GM23338 (cell line): ENCODE data around the gene LRRC75B. TPM values are rescaled to one million over a fixed set of nuclear protein-coding genes. Genes with fewer than 3 reads are reported as not detected.

Experiments
- ATAC-seq: fragments of 200-7000 bp; cut with Tn5 transposase; 3 replicates; pipeline ENCODE4 v1.9.1; 2020
- DNase-seq: peaks from one replicate; pipeline ENCODE4 v3.0.0-alpha.2; 2015; ENCODE audit warnings: low spot score
- H2AFZ ChIP-seq: fragments of 200-600 bp; sonication (generic); 2 replicates; pipeline ENCODE4 v1.8.0; 2016; ENCODE audit warnings: antibody characterized with exemption, mild to moderate bottlenecking, moderate library complexity
- H3F3A ChIP-seq: fragments of 200-600 bp; sonication (generic); replicated peaks from 2 replicates; pipeline ENCODE4 v1.8.0; 2017; ENCODE audit warnings: antibody characterized with exemption, mixed run types, low read depth
- H3K27ac ChIP-seq: fragments of 200-600 bp; sonication (generic); 2 replicates; pipeline ENCODE4 v1.6.1; 2016; ENCODE audit warnings: low read depth
- H3K27me3 ChIP-seq: fragments of 200-600 bp; sonication (generic); 2 replicates; pipeline ENCODE4 v1.8.0; 2016; ENCODE audit warnings: mild to moderate bottlenecking, mixed run types, moderate library complexity; ENCODE audit not compliant: insufficient read depth
- H3K36me3 ChIP-seq: fragments of 200-600 bp; sonication (generic); 2 replicates; pipeline ENCODE4 v1.8.0; 2016; ENCODE audit warnings: mild to moderate bottlenecking; ENCODE audit not compliant: insufficient read depth
- H3K4me1 ChIP-seq: fragments of 200-600 bp; sonication (generic); 2 replicates; pipeline ENCODE4 v1.8.0; 2016; ENCODE audit warnings: mild to moderate bottlenecking, moderate library complexity; ENCODE audit not compliant: insufficient read depth
- H3K4me2 ChIP-seq: fragments of 200-600 bp; sonication (generic); 2 replicates; pipeline ENCODE4 v1.7.1; 2017; ENCODE audit warnings: mixed run types
- H3K4me3 ChIP-seq: fragments of 200-600 bp; sonication (generic); 2 replicates; pipeline ENCODE4 v1.6.1; 2016; ENCODE audit warnings: mixed run types
- H3K79me2 ChIP-seq: fragments of 200-600 bp; sonication (generic); replicated peaks from 2 replicates; pipeline ENCODE4 v1.8.0; 2017; ENCODE audit warnings: mild to moderate bottlenecking; ENCODE audit not compliant: insufficient read depth
- H3K9me2 ChIP-seq: fragments of 200-600 bp; sonication (generic); 2 replicates; pipeline ENCODE4 v1.8.0; 2017; ENCODE audit not compliant: insufficient read depth
- H4K20me1 ChIP-seq: fragments of 200-600 bp; sonication (generic); replicated peaks from 2 replicates; pipeline ENCODE4 v1.8.0; 2017; ENCODE audit warnings: mild to moderate bottlenecking; ENCODE audit not compliant: insufficient read depth
- H3K27ac Mint-ChIP-seq: 2 replicates; pipeline ENCODE4 v1.8.0; 2020; ENCODE audit warnings: inconsistent platforms, mild to moderate bottlenecking, moderate library complexity, mixed read lengths
- H3K27me3 Mint-ChIP-seq: 3 replicates; pipeline ENCODE4 v1.8.0; 2022; ENCODE audit warnings: low read depth, mild to moderate bottlenecking, moderate library complexity, mixed read lengths, inconsistent platforms; ENCODE audit not compliant: insufficient read depth, poor library complexity
- H3K36me3 Mint-ChIP-seq: 3 replicates; pipeline ENCODE4 v1.8.0; 2021; ENCODE audit warnings: low read depth, mild to moderate bottlenecking, inconsistent platforms, moderate library complexity, mixed read lengths
- H3K4me1 Mint-ChIP-seq: 3 replicates; pipeline ENCODE4 v1.8.0; 2020; ENCODE audit warnings: mild to moderate bottlenecking, inconsistent platforms, mixed read lengths
- H3K4me3 Mint-ChIP-seq: 3 replicates; pipeline ENCODE4 v1.8.0; 2021; ENCODE audit warnings: moderate library complexity, mild to moderate bottlenecking, inconsistent platforms, mixed read lengths
- H3K9me3 Mint-ChIP-seq: 3 replicates; pipeline ENCODE4 v1.8.0; 2020; ENCODE audit warnings: moderate library complexity, mild to moderate bottlenecking, inconsistent platforms, mixed read lengths
- CREB1 ChIP-seq: fragments of 250-450 bp; sonication (Bioruptor Pico); IDR thresholded peaks from 2 replicates; pipeline ENCODE4 v1.5.0; 2020; ENCODE audit warnings: low read depth, mild to moderate bottlenecking, moderate library complexity
- CTCF ChIP-seq, 2 experiments: fragments of 200-600 bp in 1 of 2; sonication (generic) in 1 of 2; conservative IDR thresholded peaks; 2 replicates each; pipeline versions ENCODE4 v1.5.1 to v1.6.1; 2016 to 2017; ENCODE audit warnings: antibody characterized with exemption in 2 of 2, low read depth in 2 of 2, mild to moderate bottlenecking in 2 of 2, moderate library complexity in 1 of 2
- ETS1 ChIP-seq: IDR thresholded peaks from 2 replicates; pipeline ENCODE4 v1.6.1; 2016; ENCODE audit warnings: antibody characterized with exemption
- EZH2 ChIP-seq: fragments of 200-600 bp; sonication (generic); IDR thresholded peaks from one replicate; pipeline ENCODE4 v1.8.0; 2017; ENCODE audit warnings: antibody characterized with exemption, mild to moderate bottlenecking, low read depth; ENCODE audit not compliant: unreplicated experiment
- EZH2phosphoT487 ChIP-seq: fragments of 200-600 bp; sonication (generic); IDR thresholded peaks from one replicate; pipeline ENCODE4 v1.8.1; 2018; ENCODE audit warnings: antibody characterized with exemption; ENCODE audit not compliant: unreplicated experiment
- JUNB ChIP-seq: IDR thresholded peaks from one replicate; pipeline ENCODE4 v1.6.1; 2016; ENCODE audit warnings: antibody characterized with exemption; ENCODE audit not compliant: unreplicated experiment
- ZNF331 ChIP-seq: fragments of 250-450 bp; sonication (Bioruptor Pico); IDR thresholded peaks from 2 replicates; pipeline ENCODE4 v1.5.0; 2020; ENCODE audit warnings: low read depth, mild to moderate bottlenecking, moderate library complexity
- ZNF462 ChIP-seq: fragments of 250-450 bp; sonication (Bioruptor Pico); IDR thresholded peaks from 2 replicates; pipeline ENCODE4 v1.5.0; 2020; ENCODE audit warnings: mild to moderate bottlenecking, moderate library complexity
- polyA plus RNA-seq: library from polyadenylated mRNA; unstranded; fragments of >200 nt; fragmentation: Nextera tagmentation; extraction: Ambion mirVana; gene quantifications from 2 replicates; pipeline ENCODE4 v1.2.1, GENCODE V29; 2016
- total RNA-seq: library from RNA; depleted of rRNA; stranded (reverse); fragments of >200 nt; shearing (Covaris generic); gene quantifications from 2 replicates; pipeline ENCODE4 v1.2.3, GENCODE V29; 2014

Gene LRRC75B
- total and polyA plus RNA-seq, 2 experiments from 2014 or later, result 17.6 to 22.1 TPM

- Histone ChIP-seq H3K27me3 (no peaks in the 10 kb centered on the region), H2AFZ (no peak overlapping the region), H3F3A (0 out of 2 replicates have a peak, but pooled peaks cover 5% of the 10 kb centered on the region), H3K36me3 (no peaks in the 10 kb centered on the region), H3K4me1 (no peaks in the 10 kb centered on the region), H3K4me2 (no peak overlapping the region), H3K9me2 (no peaks in the 10 kb centered on the region), H3K79me2 (no peaks in the 10 kb centered on the region), H4K20me1 (no peaks in the 10 kb centered on the region), H3K27ac (no peak overlapping the region), H3K4me3 (no peak overlapping the region)
- H3K27ac Mint-ChIP-seq, result no peak overlapping the region
- no peaks in the 10 kb centered on the region for H3K9me3 Mint-ChIP-seq
- H3K36me3 Mint-ChIP-seq, result no peaks in the 10 kb centered on the region
- H3K4me1 Mint-ChIP-seq, result peaks cover 3% of the 10 kb centered on the region; the same call in 2 of the 3 replicates
- DNase-seq (no peak), ATAC-seq (no peak)
- no peak overlapping the region for H3K4me3 Mint-ChIP-seq
- peaks cover 3% of the 10 kb centered on the region for H3K27me3 Mint-ChIP-seq
- TF ChIP-seq CREB1, result no peak
- no peak for TF ChIP-seq ZNF462 (CRISPR knock-in tag)
- no peak for TF ChIP-seq ZNF331 (CRISPR knock-in tag)
- TF ChIP-seq EZH2, result no peak
- no peak for TF ChIP-seq CTCF (conservative IDR thresholded peaks at IDR 0.05; ENCODE audit: low read depth in 2 of 2)
- no peak for TF ChIP-seq ETS1
- no peak for TF ChIP-seq JUNB
- TF ChIP-seq EZH2phosphoT487, result no peak
Measured at GRCh38 chr22:24587251-24587650, 5.6 kb downstream of the LRRC75B start.
